ENCODE measurements around the gene CFAP119. TPM values are rescaled to one million over a fixed set of nuclear protein-coding genes. Genes with fewer than 3 reads are reported as not detected.

The CFAP119 gene
- total RNA-seq, 2 experiments from 2014 or later, result 2.0 to 2.3 TPM

GRCh38 chr16:30787613-30788378, 25.9 kb upstream of the CFAP119 start:
- Mint-ChIP-seq H3K36me3 (ENCODE audit: low read depth) (peaks cover 2% of the 10 kb centered on the region), H3K27ac (no peak overlapping the region), H3K4me3 (peak overlapping the region; percentile 82), H3K4me1 (ENCODE audit: low read depth) (peaks cover 16% of the 10 kb centered on the region), H3K9me3 (no peaks in the 10 kb centered on the region), H3K27me3 (ENCODE audit: low read depth) (no peaks in the 10 kb centered on the region)
- no peak for DNase-seq
- intact Hi-C loops (cut with micrococcal nuclease), result loop anchor here (1.0 kb wide), 1 partner anchor 27 kb away; no protein-coding TSS in a partner anchor
- CTCF ChIA-PET, result interaction anchor here (0.7 kb wide), 1 partner anchor 9 kb away, joined by 3 read pairs; no protein-coding TSS in a partner anchor

GRCh38 chr16:30786936-30787612, 25.2 kb upstream of the CFAP119 start, which contains the start of gene ZNF629:
Gene ZNF629, minus strand, starts transcription at chr16:30787205. Its CDS starts 2,723 bp downstream, at chr16:30784482.
- CTCF ChIA-PET, result interaction anchor here (0.7 kb wide), 1 partner anchor 8 kb away, joined by 3 read pairs; no protein-coding TSS in a partner anchor
- peaks cover 2% of the 10 kb centered on the region for H3K36me3 Mint-ChIP-seq (ENCODE audit: low read depth)
- H3K27me3 Mint-ChIP-seq (ENCODE audit: low read depth), result no peaks in the 10 kb centered on the region
- H3K4me3 Mint-ChIP-seq, result peak within 1 kb of the TSS; percentile 82
- H3K4me1 Mint-ChIP-seq (ENCODE audit: low read depth), result peaks cover 16% of the 10 kb centered on the region
- H3K9me3 Mint-ChIP-seq, result no peaks in the 10 kb centered on the region
- intact Hi-C loops (cut with micrococcal nuclease), result loop anchor here (1.0 kb wide), 2 partner anchors 18 to 27 kb away; no protein-coding TSS in a partner anchor
- H3K27ac Mint-ChIP-seq, result no peak within 1 kb of the TSS
- DNase-seq, result peak; percentile 37

- H3K4me1 Mint-ChIP-seq (ENCODE audit: low read depth), result peaks cover 16% of the 10 kb centered on the region
- peak; percentile 33 for DNase-seq
- H3K9me3 Mint-ChIP-seq, result no peaks in the 10 kb centered on the region
- peak overlapping the region; percentile 74 for H3K4me3 Mint-ChIP-seq
- H3K36me3 Mint-ChIP-seq (ENCODE audit: low read depth), result peaks cover 2% of the 10 kb centered on the region
- CTCF ChIA-PET, result interaction anchor here (1.4 kb wide), 1 partner anchor 19 kb away, joined by 4 read pairs; no protein-coding TSS in a partner anchor
- intact Hi-C loops (cut with micrococcal nuclease), result loop anchor here (1.0 kb wide), 1 partner anchor 19 kb away; no protein-coding TSS in a partner anchor
- H3K27ac Mint-ChIP-seq, result no peak overlapping the region
- H3K27me3 Mint-ChIP-seq (ENCODE audit: low read depth), result no peaks in the 10 kb centered on the region
Observed at GRCh38 chr16:30786115-30786935, 24.5 kb upstream of the CFAP119 start.

GRCh38 chr16:30785126-30786106, 23.6 kb upstream of the CFAP119 start:
- CTCF ChIA-PET, result interaction anchor here (0.6 to 1.4 kb wide), 5 partner anchors 11 to 168 kb away, joined by 3 to 4 read pairs (median 3); no protein-coding TSS in a partner anchor
- Mint-ChIP-seq H3K36me3 (ENCODE audit: low read depth) (peaks cover 2% of the 10 kb centered on the region), H3K27ac (no peak overlapping the region), H3K4me1 (ENCODE audit: low read depth) (peaks cover 16% of the 10 kb centered on the region), H3K27me3 (ENCODE audit: low read depth) (no peaks in the 10 kb centered on the region), H3K4me3 (peak overlapping the region; percentile 74), H3K9me3 (no peaks in the 10 kb centered on the region)
- no peak for DNase-seq
- intact Hi-C loops (cut with micrococcal nuclease), result loop anchor here (1.0 kb wide), 1 partner anchor 20 kb away; no protein-coding TSS in a partner anchor

- H3K36me3 Mint-ChIP-seq (ENCODE audit: low read depth), result peaks cover 2% of the 10 kb centered on the region
Observed at GRCh38 chr16:30784215-30784614, 22.4 kb upstream of the CFAP119 start.

GRCh38 chr16:30783280-30784109, 21.6 kb upstream of the CFAP119 start:
- Mint-ChIP-seq H3K9me3 (no peaks in the 10 kb centered on the region), H3K4me1 (ENCODE audit: low read depth) (peaks cover 16% of the 10 kb centered on the region), H3K36me3 (ENCODE audit: low read depth) (peaks cover 2% of the 10 kb centered on the region), H3K27me3 (ENCODE audit: low read depth) (no peaks in the 10 kb centered on the region), H3K4me3 (no peak overlapping the region), H3K27ac (no peak overlapping the region)
- DNase-seq, result no peak
- CTCF ChIA-PET, result interaction anchor here (1.4 to 1.5 kb wide), 2 partner anchors 13 to 31 kb away, joined by 3 to 4 read pairs; no protein-coding TSS in a partner anchor
- intact Hi-C loops (cut with micrococcal nuclease), result no loop called here

More at GRCh38 chr16:30784215-30784614, 22.4 kb upstream of the CFAP119 start:
- H3K4me1 Mint-ChIP-seq (ENCODE audit: low read depth), result peaks cover 16% of the 10 kb centered on the region
- H3K27ac Mint-ChIP-seq, result no peak overlapping the region
- CTCF ChIA-PET, result interaction anchor here (0.9 kb wide), 1 partner anchor 158 kb away, joined by 3 read pairs; no protein-coding TSS in a partner anchor
- H3K27me3 Mint-ChIP-seq (ENCODE audit: low read depth), result no peaks in the 10 kb centered on the region
- no peaks in the 10 kb centered on the region for H3K9me3 Mint-ChIP-seq
- intact Hi-C loops (cut with micrococcal nuclease), result no loop called here
- H3K4me3 Mint-ChIP-seq, result no peak overlapping the region
- no peak for DNase-seq

- CTCF ChIA-PET, result interaction anchor here (1.4 to 1.5 kb wide), 2 partner anchors 14 to 31 kb away, joined by 3 to 4 read pairs; no protein-coding TSS in a partner anchor
- Mint-ChIP-seq H3K27me3 (ENCODE audit: low read depth) (no peaks in the 10 kb centered on the region), H3K4me1 (ENCODE audit: low read depth) (peaks cover 13% of the 10 kb centered on the region), H3K27ac (no peak overlapping the region), H3K36me3 (ENCODE audit: low read depth) (peaks cover 2% of the 10 kb centered on the region), H3K9me3 (no peaks in the 10 kb centered on the region), H3K4me3 (no peak overlapping the region)
- no peak for DNase-seq
- intact Hi-C loops (cut with micrococcal nuclease), result no loop called here
Observed at GRCh38 chr16:30782486-30783279, 20.8 kb upstream of the CFAP119 start.

- DNase-seq, result no peak
- Mint-ChIP-seq H3K36me3 (ENCODE audit: low read depth) (peaks cover 2% of the 10 kb centered on the region), H3K9me3 (no peaks in the 10 kb centered on the region), H3K4me3 (no peak overlapping the region), H3K27me3 (ENCODE audit: low read depth) (no peaks in the 10 kb centered on the region), H3K27ac (no peak overlapping the region), H3K4me1 (ENCODE audit: low read depth) (peaks cover 12% of the 10 kb centered on the region)
- CTCF ChIA-PET, result no interaction called here
- intact Hi-C loops (cut with micrococcal nuclease), result no loop called here
Observed at GRCh38 chr16:30780549-30780948, 18.7 kb upstream of the CFAP119 start.

GRCh38 chr16:30780021-30780420, 18.2 kb upstream of the CFAP119 start:
- intact Hi-C loops (cut with micrococcal nuclease), result no loop called here
- no peak for DNase-seq
- H3K27me3 Mint-ChIP-seq (ENCODE audit: low read depth), result no peaks in the 10 kb centered on the region
- H3K4me3 Mint-ChIP-seq, result no peak overlapping the region
- CTCF ChIA-PET, result no interaction called here
- peaks cover 5% of the 10 kb centered on the region for H3K36me3 Mint-ChIP-seq (ENCODE audit: low read depth)
- H3K27ac Mint-ChIP-seq, result no peak overlapping the region
- H3K9me3 Mint-ChIP-seq, result no peaks in the 10 kb centered on the region
- peaks cover 11% of the 10 kb centered on the region for H3K4me1 Mint-ChIP-seq (ENCODE audit: low read depth)

GRCh38 chr16:30779596-30779995, 17.7 kb upstream of the CFAP119 start:
- no peaks in the 10 kb centered on the region for H3K27me3 Mint-ChIP-seq (ENCODE audit: low read depth)
- H3K27ac Mint-ChIP-seq, result no peak overlapping the region
- intact Hi-C loops (cut with micrococcal nuclease), result no loop called here
- CTCF ChIA-PET, result no interaction called here
- no peak overlapping the region for H3K4me3 Mint-ChIP-seq
- peaks cover 6% of the 10 kb centered on the region for H3K36me3 Mint-ChIP-seq (ENCODE audit: low read depth)
- no peaks in the 10 kb centered on the region for H3K9me3 Mint-ChIP-seq
- DNase-seq, result no peak
- peaks cover 14% of the 10 kb centered on the region for H3K4me1 Mint-ChIP-seq (ENCODE audit: low read depth)

Measured in activated naive CD4-positive, alpha-beta T cell treated with anti-CD3 and anti-CD28 coated beads for 36 hours (primary cell).